ENCODE measurements around the gene PRIMPOL.
A peak's percentile ranks its signal among the peaks of the same experiment; 100 is the strongest.
"Not testable (repeated sequence)": the region's sequence is repeated elsewhere in the genome, so short reads cannot be mapped to it uniquely, and the experiment has no call there.

Gene PRIMPOL

GRCh38 chr4:184649026-184649970, at the start of gene PRIMPOL, which contains the start of gene CASP3:
PRIMPOL (plus strand) TSS chr4:184649738; CDS start chr4:184657141, 7,403 bp downstream.
CASP3 (minus strand) TSS chr4:184649447; CDS start chr4:184638453, 10,994 bp downstream.
- H3K36me3 ChIP-seq (ENCODE audit: insufficient read depth, insufficient read length, low read length): peaks cover 15% of the 10 kb centered on the region
- no peaks in the 10 kb centered on the region for H3K9me3 ChIP-seq (ENCODE audit: insufficient read depth, low read length)
- H3K4me3 ChIP-seq (ENCODE audit: insufficient read length, low read depth): peak within 1 kb of the TSS; percentile 75
- peak within 1 kb of the TSS; percentile 92 for H3K9ac ChIP-seq (ENCODE audit: insufficient read length, low read depth)
- H3K4me1 ChIP-seq (ENCODE audit: insufficient read depth, insufficient read length): no peaks in the 10 kb centered on the region
- no peaks in the 10 kb centered on the region for H3K27me3 ChIP-seq (ENCODE audit: insufficient read depth, insufficient read length)
- peak; percentile 81 for DNase-seq (ENCODE audit: low read depth, low spot score)
- TF ChIP-seq YY1 (IDR thresholded peaks at IDR 0.05; ENCODE audit: insufficient read depth, insufficient read length) (no peak), ZNF274 (IDR thresholded peaks at IDR 0.05; ENCODE audit: low read depth, low read length) (no peak), SUZ12 (IDR thresholded peaks at IDR 0.05; ENCODE audit: extremely low read depth, insufficient read depth, insufficient read length) (no peak)

- not testable (repeated sequence) for H3K36me3 ChIP-seq (ENCODE audit: insufficient read depth, insufficient read length, low read length); DNase-seq (ENCODE audit: low read depth, low spot score); H3K4me1 ChIP-seq (ENCODE audit: insufficient read depth, insufficient read length); H3K9me3 ChIP-seq (ENCODE audit: insufficient read depth, low read length); H3K27me3 ChIP-seq (ENCODE audit: insufficient read depth, insufficient read length); H3K4me3 ChIP-seq (ENCODE audit: insufficient read length, low read depth); H3K9ac ChIP-seq (ENCODE audit: insufficient read length, low read depth)
These were observed 48.6 kb upstream of the PRIMPOL start for GRCh38 chr4:184600982-184601381.

GRCh38 chr4:184602857-184603256, 46.7 kb upstream of the PRIMPOL start:
- not testable (repeated sequence) for H3K4me1 ChIP-seq (ENCODE audit: insufficient read depth, insufficient read length); H3K27me3 ChIP-seq (ENCODE audit: insufficient read depth, insufficient read length); H3K9me3 ChIP-seq (ENCODE audit: insufficient read depth, low read length); DNase-seq (ENCODE audit: low read depth, low spot score); H3K9ac ChIP-seq (ENCODE audit: insufficient read length, low read depth); H3K4me3 ChIP-seq (ENCODE audit: insufficient read length, low read depth); H3K36me3 ChIP-seq (ENCODE audit: insufficient read depth, insufficient read length, low read length)

GRCh38 chr4:184607429-184607828, 42.1 kb upstream of the PRIMPOL start:
- H3K9ac ChIP-seq (ENCODE audit: insufficient read length, low read depth); H3K4me1 ChIP-seq (ENCODE audit: insufficient read depth, insufficient read length); H3K9me3 ChIP-seq (ENCODE audit: insufficient read depth, low read length); H3K4me3 ChIP-seq (ENCODE audit: insufficient read length, low read depth); DNase-seq (ENCODE audit: low read depth, low spot score); H3K27me3 ChIP-seq (ENCODE audit: insufficient read depth, insufficient read length); H3K36me3 ChIP-seq (ENCODE audit: insufficient read depth, insufficient read length, low read length): not testable (repeated sequence)

- no peak for TF ChIP-seq ZNF274 (IDR thresholded peaks at IDR 0.05; ENCODE audit: low read depth, low read length)
- DNase-seq (ENCODE audit: low read depth, low spot score): no peak
- peaks cover 26% of the 10 kb centered on the region; the same call in 1 of the 2 replicates for H3K9me3 ChIP-seq (ENCODE audit: insufficient read depth, low read length)
- H3K27me3 ChIP-seq (ENCODE audit: insufficient read depth, insufficient read length): no peaks in the 10 kb centered on the region
- H3K4me3 ChIP-seq (ENCODE audit: insufficient read length, low read depth): no peak overlapping the region
- no peaks in the 10 kb centered on the region for H3K36me3 ChIP-seq (ENCODE audit: insufficient read depth, insufficient read length, low read length)
- H3K4me1 ChIP-seq (ENCODE audit: insufficient read depth, insufficient read length): no peaks in the 10 kb centered on the region
- H3K9ac ChIP-seq (ENCODE audit: insufficient read length, low read depth): no peak overlapping the region
These were observed 37.5 kb upstream of the PRIMPOL start for GRCh38 chr4:184612074-184612473.

GRCh38 chr4:184613405-184613804, 36.1 kb upstream of the PRIMPOL start:
- DNase-seq (ENCODE audit: low read depth, low spot score): no peak

GRCh38 chr4:184614509-184614908, 35.0 kb upstream of the PRIMPOL start:
- Histone ChIP-seq H3K9me3 (ENCODE audit: insufficient read depth, low read length) (peaks cover 40% of the 10 kb centered on the region; the same call in 1 of the 2 replicates), H3K9ac (ENCODE audit: insufficient read length, low read depth) (no peak overlapping the region), H3K4me3 (ENCODE audit: insufficient read length, low read depth) (no peak overlapping the region), H3K36me3 (ENCODE audit: insufficient read depth, insufficient read length, low read length) (no peaks in the 10 kb centered on the region), H3K4me1 (ENCODE audit: insufficient read depth, insufficient read length) (no peaks in the 10 kb centered on the region), H3K27me3 (ENCODE audit: insufficient read depth, insufficient read length) (no peaks in the 10 kb centered on the region)
- no peak for DNase-seq (ENCODE audit: low read depth, low spot score)
- TF ChIP-seq ZNF274 (IDR thresholded peaks at IDR 0.05; ENCODE audit: low read depth, low read length) (no peak), YY1 (IDR thresholded peaks at IDR 0.05; ENCODE audit: insufficient read depth, insufficient read length) (no peak), SUZ12 (IDR thresholded peaks at IDR 0.05; ENCODE audit: extremely low read depth, insufficient read depth, insufficient read length) (no peak)

More at GRCh38 chr4:184613405-184613804, 36.1 kb upstream of the PRIMPOL start:
- no peaks in the 10 kb centered on the region for H3K4me1 ChIP-seq (ENCODE audit: insufficient read depth, insufficient read length)
- no peak overlapping the region for H3K4me3 ChIP-seq (ENCODE audit: insufficient read length, low read depth)
- TF ChIP-seq ZNF274 (IDR thresholded peaks at IDR 0.05; ENCODE audit: low read depth, low read length) (no peak), SUZ12 (IDR thresholded peaks at IDR 0.05; ENCODE audit: extremely low read depth, insufficient read depth, insufficient read length) (no peak), YY1 (IDR thresholded peaks at IDR 0.05; ENCODE audit: insufficient read depth, insufficient read length) (no peak)
- H3K9ac ChIP-seq (ENCODE audit: insufficient read length, low read depth): no peak overlapping the region
- H3K27me3 ChIP-seq (ENCODE audit: insufficient read depth, insufficient read length): no peaks in the 10 kb centered on the region
- peaks cover 35% of the 10 kb centered on the region; the same call in 1 of the 2 replicates for H3K9me3 ChIP-seq (ENCODE audit: insufficient read depth, low read length)
- no peaks in the 10 kb centered on the region for H3K36me3 ChIP-seq (ENCODE audit: insufficient read depth, insufficient read length, low read length)

GRCh38 chr4:184616168-184616567, 33.4 kb upstream of the PRIMPOL start:
- not testable (repeated sequence) for H3K36me3 ChIP-seq (ENCODE audit: insufficient read depth, insufficient read length, low read length); DNase-seq (ENCODE audit: low read depth, low spot score); H3K4me1 ChIP-seq (ENCODE audit: insufficient read depth, insufficient read length); H3K27me3 ChIP-seq (ENCODE audit: insufficient read depth, insufficient read length); H3K9ac ChIP-seq (ENCODE audit: insufficient read length, low read depth); H3K4me3 ChIP-seq (ENCODE audit: insufficient read length, low read depth)
- peaks cover 40% of the 10 kb centered on the region; the same call in 1 of the 2 replicates for H3K9me3 ChIP-seq (ENCODE audit: insufficient read depth, low read length)

All from NT2/D1 (cell line).